ENCODE results near the gene TNNT3.

DNA sequence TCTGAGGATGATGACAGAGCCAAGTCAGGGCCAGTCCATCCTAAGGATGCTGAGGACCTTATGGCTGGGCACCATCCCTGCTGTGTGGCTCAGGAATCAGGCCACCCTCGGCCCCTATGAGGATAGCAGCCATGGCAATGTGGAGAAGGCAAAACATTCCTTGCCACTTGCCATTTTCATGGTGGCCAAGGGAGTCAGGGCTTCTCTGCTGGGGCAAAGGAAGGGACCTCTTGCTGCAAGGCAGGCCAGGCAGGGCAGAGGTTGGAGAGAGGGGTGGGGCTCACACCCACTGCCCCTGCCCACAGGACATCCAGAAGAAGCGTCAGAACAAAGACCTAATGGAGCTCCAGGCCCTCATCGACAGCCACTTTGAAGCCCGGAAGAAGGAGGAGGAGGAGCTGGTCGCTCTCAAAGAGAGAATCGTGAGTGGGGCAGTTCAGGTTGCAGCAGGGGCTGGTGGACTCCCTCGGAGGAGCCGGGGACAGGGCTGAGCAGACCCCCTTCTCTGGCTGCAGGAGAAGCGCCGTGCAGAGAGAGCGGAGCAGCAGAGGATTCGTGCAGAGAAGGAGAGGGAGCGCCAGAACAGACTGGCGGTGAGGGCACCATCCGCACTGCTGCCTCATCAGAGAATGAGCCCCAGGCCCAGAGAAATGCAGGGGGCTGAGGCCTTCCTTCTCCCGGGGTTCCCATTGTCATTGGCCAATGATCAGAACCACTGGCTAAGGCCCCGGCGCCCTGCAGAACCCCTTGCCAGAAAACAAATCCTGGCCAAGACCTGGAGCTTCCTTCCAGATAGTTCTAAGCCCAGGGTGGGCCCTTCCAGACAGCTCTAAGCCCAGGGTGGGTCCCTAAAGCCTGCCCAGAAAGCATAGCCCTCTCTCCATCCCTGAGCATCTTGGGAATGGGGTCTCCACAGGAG is 14.2 kb downstream of the TNNT3 start:
- TF ChIP-seq, protein P1, sequence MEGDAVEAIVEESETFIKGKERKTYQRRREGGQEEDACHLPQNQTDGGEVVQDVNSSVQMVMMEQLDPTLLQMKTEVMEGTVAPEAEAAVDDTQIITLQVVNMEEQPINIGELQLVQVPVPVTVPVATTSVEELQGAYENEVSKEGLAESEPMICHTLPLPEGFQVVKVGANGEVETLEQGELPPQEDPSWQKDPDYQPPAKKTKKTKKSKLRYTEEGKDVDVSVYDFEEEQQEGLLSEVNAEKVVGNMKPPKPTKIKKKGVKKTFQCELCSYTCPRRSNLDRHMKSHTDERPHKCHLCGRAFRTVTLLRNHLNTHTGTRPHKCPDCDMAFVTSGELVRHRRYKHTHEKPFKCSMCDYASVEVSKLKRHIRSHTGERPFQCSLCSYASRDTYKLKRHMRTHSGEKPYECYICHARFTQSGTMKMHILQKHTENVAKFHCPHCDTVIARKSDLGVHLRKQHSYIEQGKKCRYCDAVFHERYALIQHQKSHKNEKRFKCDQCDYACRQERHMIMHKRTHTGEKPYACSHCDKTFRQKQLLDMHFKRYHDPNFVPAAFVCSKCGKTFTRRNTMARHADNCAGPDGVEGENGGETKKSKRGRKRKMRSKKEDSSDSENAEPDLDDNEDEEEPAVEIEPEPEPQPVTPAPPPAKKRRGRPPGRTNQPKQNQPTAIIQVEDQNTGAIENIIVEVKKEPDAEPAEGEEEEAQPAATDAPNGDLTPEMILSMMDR (conservative IDR thresholded peaks at IDR 0.05; ENCODE audit: low read depth, low read length) = no peak
- TF ChIP-seq RFX5 (IDR thresholded peaks at IDR 0.05; ENCODE audit: low read depth, low read length) (no peak), MAZ (IDR thresholded peaks at IDR 0.05; ENCODE audit: borderline replicate concordance, low read depth, low read length) (no peak), RAD21 (IDR thresholded peaks at IDR 0.05; ENCODE audit: low read length) (no peak), POLR2A (IDR thresholded peaks at IDR 0.05; ENCODE audit: low read depth, low read length) (no peak), CEBPB (IDR thresholded peaks at IDR 0.05; ENCODE audit: low read depth, low read length) (no peak), RCOR1 (IDR thresholded peaks at IDR 0.05; ENCODE audit: insufficient replicate concordance, low read length) (no peak)
- TF ChIP-seq, protein P2, sequence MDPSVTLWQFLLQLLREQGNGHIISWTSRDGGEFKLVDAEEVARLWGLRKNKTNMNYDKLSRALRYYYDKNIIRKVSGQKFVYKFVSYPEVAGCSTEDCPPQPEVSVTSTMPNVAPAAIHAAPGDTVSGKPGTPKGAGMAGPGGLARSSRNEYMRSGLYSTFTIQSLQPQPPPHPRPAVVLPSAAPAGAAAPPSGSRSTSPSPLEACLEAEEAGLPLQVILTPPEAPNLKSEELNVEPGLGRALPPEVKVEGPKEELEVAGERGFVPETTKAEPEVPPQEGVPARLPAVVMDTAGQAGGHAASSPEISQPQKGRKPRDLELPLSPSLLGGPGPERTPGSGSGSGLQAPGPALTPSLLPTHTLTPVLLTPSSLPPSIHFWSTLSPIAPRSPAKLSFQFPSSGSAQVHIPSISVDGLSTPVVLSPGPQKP (IDR thresholded peaks at IDR 0.05; ENCODE audit: borderline replicate concordance, low read depth, low read length) = no peak

Measured in IMR-90 (cell line).